CD14-positive monocyte (primary cell): ENCODE data around the gene EPB41L4A. TPM values are rescaled to one million over a fixed set of nuclear protein-coding genes. Genes with fewer than 3 reads are reported as not detected.

Experiments used
- DNase-seq, 3 donors: peaks; one replicate each; pipeline ENCODE4 v3.0.0-alpha.2; 2011 to 2022
- H2AFZ ChIP-seq: 2 replicates; pipeline ENCODE4 v1.6.0; 2012; ENCODE audit warnings: mild to moderate bottlenecking, low read depth, low read length, inconsistent platforms; ENCODE audit not compliant: insufficient read depth, poor library complexity, severe bottlenecking
- H3K27ac ChIP-seq, 2 donors: 1 replicate in 1 of 2; 2 replicates in 1 of 2; pipeline ENCODE4 v1.5.1; 2012 to 2013; ENCODE audit warnings: low read length in 2 of 2, control low read depth in 1 of 2, inconsistent platforms in 1 of 2, low read depth in 1 of 2, mild to moderate bottlenecking in 1 of 2
- H3K27me3 ChIP-seq, 2 donors: one replicate each; pipeline versions ENCODE4 v1.6.0 to v1.6.1; 2011 to 2013; ENCODE audit warnings: low read length in 2 of 2; ENCODE audit not compliant: control insufficient read depth in 2 of 2, insufficient read depth in 2 of 2
- H3K36me3 ChIP-seq, 2 donors: replicated peaks in 1 of 2; 1 replicate in 1 of 2; 2 replicates in 1 of 2; pipeline versions ENCODE4 v1.5.1 to v1.6.1; 2012 to 2013; ENCODE audit warnings: low read length in 2 of 2, control low read depth in 1 of 2, inconsistent platforms in 1 of 2, mild to moderate bottlenecking in 1 of 2; ENCODE audit not compliant: insufficient read depth in 2 of 2, control insufficient read depth in 1 of 2
- H3K4me1 ChIP-seq, 2 donors: 1 replicate in 1 of 2; 2 replicates in 1 of 2; pipeline versions ENCODE4 v1.5.1 to v1.6.1; 2012 to 2013; ENCODE audit warnings: low read length in 2 of 2, control low read depth in 1 of 2, inconsistent platforms in 1 of 2, mild to moderate bottlenecking in 1 of 2, moderate library complexity in 1 of 2; ENCODE audit not compliant: insufficient read depth in 2 of 2, control insufficient read depth in 1 of 2
- H3K4me2 ChIP-seq: replicated peaks from 2 replicates; pipeline ENCODE3; 2012; ENCODE audit warnings: low read length, moderate library complexity, mild to moderate bottlenecking; ENCODE audit not compliant: poor library complexity, severe bottlenecking; ENCODE audit errors: extremely low read depth
- H3K4me3 ChIP-seq, 3 experiments: fragments of 200-600 bp in 1 of 3; sonication (generic) in 1 of 3; replicated peaks in 1 of 3; 1 replicate in 2 of 3; 2 replicates in 1 of 3; pipeline ENCODE4 v1.5.1; 2011 to 2013; ENCODE audit warnings: low read length in 3 of 3, mild to moderate bottlenecking in 3 of 3, control low read depth in 2 of 3, low read depth in 2 of 3, inconsistent platforms in 1 of 3, moderate library complexity in 1 of 3
- H3K79me2 ChIP-seq: 2 replicates; pipeline ENCODE4 v1.6.0; 2012; ENCODE audit warnings: mild to moderate bottlenecking, control low read depth, inconsistent platforms, low read length, moderate library complexity; ENCODE audit not compliant: insufficient read depth
- H3K9ac ChIP-seq: 2 replicates; pipeline ENCODE4 v1.6.0; 2017; ENCODE audit warnings: low read length, mild to moderate bottlenecking; ENCODE audit not compliant: insufficient read depth, poor library complexity, severe bottlenecking
- H3K9me3 ChIP-seq, 2 donors: replicated peaks in 1 of 2; 1 replicate in 1 of 2; 2 replicates in 1 of 2; pipeline versions ENCODE4 v1.5.1 to v1.6.1; 2012 to 2013; ENCODE audit warnings: low read length in 2 of 2, control low read depth in 1 of 2; ENCODE audit not compliant: control insufficient read depth in 1 of 2, insufficient read depth in 1 of 2
- H4K20me1 ChIP-seq: 2 replicates; pipeline ENCODE4 v1.6.0; 2012; ENCODE audit warnings: mild to moderate bottlenecking, low read length, control low read depth, moderate library complexity; ENCODE audit not compliant: insufficient read depth
- H3K27ac Mint-ChIP-seq, 7 donors: one replicate each; pipeline ENCODE4 v1.8.0; 2020; ENCODE audit warnings: mild to moderate bottlenecking in 7 of 7, mixed read lengths in 7 of 7, moderate library complexity in 6 of 7, inconsistent platforms in 2 of 7
- H3K27me3 Mint-ChIP-seq, 3 donors: one replicate each; pipeline ENCODE4 v1.8.0; 2021 to 2022; ENCODE audit warnings: low read depth in 3 of 3, mild to moderate bottlenecking in 3 of 3, mixed read lengths in 3 of 3, moderate library complexity in 3 of 3, inconsistent platforms in 1 of 3
- H3K36me3 Mint-ChIP-seq, 2 donors: one replicate each; pipeline ENCODE4 v1.8.0; 2020; ENCODE audit warnings: mixed read lengths in 2 of 2, inconsistent platforms in 1 of 2, mild to moderate bottlenecking in 1 of 2
- H3K4me1 Mint-ChIP-seq: one replicate; pipeline ENCODE4 v1.8.0; 2020; ENCODE audit warnings: mild to moderate bottlenecking, mixed read lengths
- H3K4me3 Mint-ChIP-seq, 2 donors: one replicate each; pipeline ENCODE4 v1.8.0; 2020; ENCODE audit warnings: mild to moderate bottlenecking in 2 of 2, mixed read lengths in 2 of 2, moderate library complexity in 1 of 2
- H3K9me3 Mint-ChIP-seq, 7 donors: one replicate each; pipeline ENCODE4 v1.8.0; 2020 to 2022; ENCODE audit warnings: mixed read lengths in 7 of 7, mild to moderate bottlenecking in 6 of 7, moderate library complexity in 6 of 7, inconsistent platforms in 2 of 7
- WGBS: methylation state at CpG from one replicate; pipeline ENCODE4 v1.1.5; 2013; ENCODE audit warnings: missing lambda C conversion rate; ENCODE audit not compliant: insufficient coverage; 5-methylcytosine and 5-hydroxymethylcytosine counted together
- intact Hi-C, 2 donors: fragments of 100-400 bp; cut with micrococcal nuclease; formaldehyde crosslinking; loops; one replicate each; pipeline versions ENCODE4 v1.15.0 to v1.15.1; 2023
- polyA plus RNA-seq, 3 donors: library from polyadenylated mRNA; depleted of rRNA in 1 of 3; unstranded in 2 of 3; stranded (reverse) in 1 of 3; fragments of 300-500 nt in 2 of 3; fragments of >200 nt in 1 of 3; fragmentation: Illumina TruSeq in 2 of 3; gene quantifications; 1 replicate in 2 of 3; 2 replicates in 1 of 3; pipeline ENCODE4 v1.2.3, GENCODE V29; 2012 to 2021
- TF ChIP-seq, protein P1 (sequence below): fragments of 200-600 bp; IDR thresholded peaks from one replicate; pipeline ENCODE4 v1.8.0; 2022; ENCODE audit warnings: antibody characterized with exemption, mild to moderate bottlenecking

EPB41L4A gene
- polyA plus RNA-seq, 3 donors: 0.01 to 0.05 TPM; not detected in 1

DNA sequence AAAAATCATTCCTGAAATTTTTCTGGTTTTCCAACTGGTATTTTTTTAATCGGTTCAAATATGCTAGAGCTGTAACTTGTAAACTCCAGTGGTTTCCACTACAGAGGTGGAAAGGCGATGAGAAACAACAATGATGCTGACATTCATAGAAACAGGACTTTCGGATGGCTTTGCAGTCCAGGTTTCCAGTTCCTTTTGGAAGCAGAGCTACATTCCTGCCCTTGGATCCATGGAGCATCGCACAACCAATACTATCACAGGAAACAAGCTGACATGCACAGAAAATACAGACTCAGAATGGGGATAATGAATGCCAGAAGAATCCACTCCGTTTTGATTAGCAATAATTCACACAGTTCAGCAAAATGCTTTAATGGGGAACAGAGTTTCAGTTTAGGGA, 140.0 kb downstream of the EPB41L4A start:
- no peaks in the 10 kb centered on the region for H3K36me3 ChIP-seq
- H3K36me3 Mint-ChIP-seq: no peaks in the 10 kb centered on the region
- no peaks in the 10 kb centered on the region for H3K4me1 Mint-ChIP-seq
- intact Hi-C loops: no loop called here
- TF ChIP-seq, protein P1, sequence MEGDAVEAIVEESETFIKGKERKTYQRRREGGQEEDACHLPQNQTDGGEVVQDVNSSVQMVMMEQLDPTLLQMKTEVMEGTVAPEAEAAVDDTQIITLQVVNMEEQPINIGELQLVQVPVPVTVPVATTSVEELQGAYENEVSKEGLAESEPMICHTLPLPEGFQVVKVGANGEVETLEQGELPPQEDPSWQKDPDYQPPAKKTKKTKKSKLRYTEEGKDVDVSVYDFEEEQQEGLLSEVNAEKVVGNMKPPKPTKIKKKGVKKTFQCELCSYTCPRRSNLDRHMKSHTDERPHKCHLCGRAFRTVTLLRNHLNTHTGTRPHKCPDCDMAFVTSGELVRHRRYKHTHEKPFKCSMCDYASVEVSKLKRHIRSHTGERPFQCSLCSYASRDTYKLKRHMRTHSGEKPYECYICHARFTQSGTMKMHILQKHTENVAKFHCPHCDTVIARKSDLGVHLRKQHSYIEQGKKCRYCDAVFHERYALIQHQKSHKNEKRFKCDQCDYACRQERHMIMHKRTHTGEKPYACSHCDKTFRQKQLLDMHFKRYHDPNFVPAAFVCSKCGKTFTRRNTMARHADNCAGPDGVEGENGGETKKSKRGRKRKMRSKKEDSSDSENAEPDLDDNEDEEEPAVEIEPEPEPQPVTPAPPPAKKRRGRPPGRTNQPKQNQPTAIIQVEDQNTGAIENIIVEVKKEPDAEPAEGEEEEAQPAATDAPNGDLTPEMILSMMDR: no peak
- 92% methylated on average over 3 of the region's 5 CpGs for WGBS
- peaks cover 2 to 3% (median 3%) of the 10 kb centered on the region in 3 donors for H3K27me3 Mint-ChIP-seq
- no peak overlapping the region for H3K4me3 Mint-ChIP-seq
- no peak overlapping the region for H2AFZ ChIP-seq
- H3K4me3 ChIP-seq: no peak overlapping the region
- H3K4me2 ChIP-seq: no peak overlapping the region
- H3K4me1 ChIP-seq: no peaks in the 10 kb centered on the region
- H3K9me3 Mint-ChIP-seq: peaks cover 0 to 2% (median 0%) of the 10 kb centered on the region in 7 donors
- H3K27ac ChIP-seq: no peak overlapping the region
- H3K9ac ChIP-seq: no peak overlapping the region
- no peaks in the 10 kb centered on the region for H4K20me1 ChIP-seq
- H3K9me3 ChIP-seq: no peaks in the 10 kb centered on the region
- no peaks in the 10 kb centered on the region for H3K79me2 ChIP-seq
- no peak overlapping the region for H3K27ac Mint-ChIP-seq
- no peaks in the 10 kb centered on the region for H3K27me3 ChIP-seq
- DNase-seq: no peak

DNA sequence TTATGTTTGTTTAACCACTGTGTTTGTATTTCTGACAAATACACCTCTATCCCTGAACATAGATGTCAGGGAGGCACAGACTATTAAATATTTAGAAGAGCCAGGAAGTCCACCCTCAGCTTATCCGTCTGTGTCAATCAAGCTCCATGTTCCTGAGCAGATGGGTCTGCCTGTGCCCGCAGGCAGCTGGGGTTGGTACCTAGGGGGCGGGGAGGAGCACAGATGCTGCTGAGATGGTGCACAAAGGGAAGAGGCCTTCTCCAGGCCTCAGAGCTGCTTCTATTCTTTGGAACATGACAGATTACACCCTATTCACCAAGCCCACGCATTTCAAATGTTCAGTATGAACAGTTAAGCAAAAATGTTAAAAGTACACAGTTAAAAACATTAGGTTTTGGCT, 142.1 kb downstream of the EPB41L4A start:
- Histone ChIP-seq H3K27ac (no peak overlapping the region), H3K4me1 (no peaks in the 10 kb centered on the region), H3K27me3 (no peaks in the 10 kb centered on the region), H3K9ac (no peak overlapping the region), H4K20me1 (no peaks in the 10 kb centered on the region), H3K9me3 (no peaks in the 10 kb centered on the region), H3K4me2 (no peak overlapping the region), H2AFZ (no peak overlapping the region), H3K36me3 (no peaks in the 10 kb centered on the region), H3K4me3 (no peak overlapping the region), H3K79me2 (no peaks in the 10 kb centered on the region)
- H3K4me3 Mint-ChIP-seq: no peak overlapping the region
- H3K27ac Mint-ChIP-seq: no peak overlapping the region
- H3K36me3 Mint-ChIP-seq: no peaks in the 10 kb centered on the region
- no peak for DNase-seq
- intact Hi-C loops: no loop called here
- peaks cover 0 to 2% (median 0%) of the 10 kb centered on the region in 7 donors for H3K9me3 Mint-ChIP-seq
- TF ChIP-seq, protein P1: no peak
- peaks cover 2 to 3% (median 3%) of the 10 kb centered on the region in 3 donors for H3K27me3 Mint-ChIP-seq
- WGBS: no CpG with 5 or more reads among the region's 4 CpGs
- H3K4me1 Mint-ChIP-seq: no peaks in the 10 kb centered on the region
